Brain microvascular endothelial cell (primary cell): ENCODE results near the gene AFDN.
A peak's percentile ranks its signal among the peaks of the same experiment; 100 is the strongest.

Source experiments
- DNase-seq: peaks from one replicate; pipeline ENCODE4 v3.0.0-alpha.2; 2020
- H3K27ac ChIP-seq: fragments of 250-450 bp; sonication (Bioruptor Pico); 2 replicates; pipeline ENCODE4 v1.5.1; 2020; ENCODE audit warnings: mild to moderate bottlenecking, moderate library complexity
- H3K27me3 ChIP-seq: fragments of 250-450 bp; sonication (Bioruptor Pico); replicated peaks from 2 replicates; pipeline ENCODE4 v1.5.1; 2020; ENCODE audit warnings: mild to moderate bottlenecking
- H3K36me3 ChIP-seq: fragments of 250-450 bp; sonication (Bioruptor Pico); replicated peaks from 2 replicates; pipeline ENCODE4 v1.5.1; 2020; ENCODE audit warnings: mild to moderate bottlenecking
- H3K4me3 ChIP-seq: 2 replicates; pipeline ENCODE4 v1.5.1; 2011; ENCODE audit warnings: low read depth, mild to moderate bottlenecking, control low read depth, low read length, moderate library complexity
- CTCF ChIP-seq: IDR thresholded peaks from 2 replicates; pipeline ENCODE4 v1.5.1; 2011; ENCODE audit warnings: low read depth, mild to moderate bottlenecking, moderate library complexity, low read length, control low read depth, inconsistent platforms; ENCODE audit errors: missing control alignments
- in situ Hi-C: cut with HindIII; loops from 2 replicates; pipeline ENCODE4 v1.10.0; 2017; ENCODE audit warnings: low sequenced_read_pairs, low pct_ligation_motif_present

The AFDN gene

GRCh38 chr6:167826896-167827582 is at the start of gene AFDN:
Gene AFDN, plus strand, starts transcription at chr6:167826911. Its CDS starts 222 bp downstream, at chr6:167827133.
- peak within 1 kb of the TSS; percentile 33 for H3K27ac ChIP-seq
- H3K27me3 ChIP-seq, result no peaks in the 10 kb centered on the region
- in situ Hi-C loops, result no loop called here
- H3K36me3 ChIP-seq, result no peaks in the 10 kb centered on the region
- TF ChIP-seq CTCF, result no peak
- DNase-seq, result no peak
- peak within 1 kb of the TSS; percentile 84 for H3K4me3 ChIP-seq

- in situ Hi-C loops, result no loop called here
- no peaks in the 10 kb centered on the region for H3K27me3 ChIP-seq
- DNase-seq, result no peak
Observed at GRCh38 chr6:167778497-167779128, 48.1 kb upstream of the AFDN start.

GRCh38 chr6:167779129-167779992 is 47.4 kb upstream of the AFDN start:
- no peak overlapping the region for H3K4me3 ChIP-seq
- DNase-seq, result no peak
- no peaks in the 10 kb centered on the region for H3K27me3 ChIP-seq
- H3K27ac ChIP-seq, result no peak overlapping the region
- no peak for TF ChIP-seq CTCF
- in situ Hi-C loops, result no loop called here
- H3K36me3 ChIP-seq, result no peaks in the 10 kb centered on the region

More at GRCh38 chr6:167778497-167779128, 48.1 kb upstream of the AFDN start:
- TF ChIP-seq CTCF, result no peak
- Histone ChIP-seq H3K36me3 (no peaks in the 10 kb centered on the region), H3K4me3 (no peak overlapping the region), H3K27ac (no peak overlapping the region)

- no peak for TF ChIP-seq CTCF
- no peak for DNase-seq
- no peak overlapping the region for H3K4me3 ChIP-seq
- in situ Hi-C loops, result no loop called here
- no peaks in the 10 kb centered on the region for H3K27me3 ChIP-seq
- no peak overlapping the region for H3K27ac ChIP-seq
- H3K36me3 ChIP-seq, result no peaks in the 10 kb centered on the region
Observed at GRCh38 chr6:167779993-167780655, 46.6 kb upstream of the AFDN start.

- no peak for DNase-seq
- no peaks in the 10 kb centered on the region for H3K36me3 ChIP-seq
- no peak overlapping the region for H3K27ac ChIP-seq
- no peak overlapping the region for H3K4me3 ChIP-seq
- no peaks in the 10 kb centered on the region for H3K27me3 ChIP-seq
- in situ Hi-C loops, result no loop called here
- TF ChIP-seq CTCF, result no peak
Observed at GRCh38 chr6:167781066-167781767, 45.5 kb upstream of the AFDN start.
